K562 (cell line): ENCODE data around the gene RTL10. TPM values are rescaled to one million over a fixed set of nuclear protein-coding genes. Genes with fewer than 3 reads are reported as not detected.

ENCODE experiments used
- BRCA1 ChIP-seq, 2 experiments: fragments of 450-650 bp in 1 of 2; sonication (generic) in 1 of 2; formaldehyde crosslinking in 1 of 2; IDR thresholded peaks; 2 replicates each; pipeline versions ENCODE4 v1.5.0 to v1.6.1; 2017 to 2020; ENCODE audit warnings: mild to moderate bottlenecking in 1 of 2, missing genetic modification reagents in 1 of 2
- DPF2 ChIP-seq: fragments of 450-650 bp; IDR thresholded peaks from 2 replicates; pipeline ENCODE4 v1.6.1; 2016
- HNRNPK ChIP-seq: fragments of 200-400 bp; formaldehyde crosslinking; IDR thresholded peaks from one replicate; pipeline ENCODE4 v1.6.1; 2018; ENCODE audit warnings: mild to moderate bottlenecking, low read depth, low read length; ENCODE audit not compliant: poor library complexity, severe bottlenecking
- LARP7 ChIP-seq: fragments of 450-650 bp; IDR thresholded peaks from 2 replicates; pipeline ENCODE4 v1.6.1; 2016
- NCOA2 ChIP-seq, 2 experiments: fragments of 450-650 bp; IDR thresholded peaks; 2 replicates each; pipeline ENCODE4 v1.6.1; 2018; ENCODE audit warnings: mild to moderate bottlenecking in 2 of 2, moderate library complexity in 1 of 2; ENCODE audit not compliant: partially characterized antibody in 2 of 2
- RCOR1 ChIP-seq, 2 experiments: IDR thresholded peaks; 2 replicates each; pipeline ENCODE4 v1.6.1; 2012; ENCODE audit warnings: low read depth in 2 of 2, low read length in 2 of 2, borderline replicate concordance in 1 of 2, improper control_type of control experiment in 1 of 2
- REST ChIP-seq, 2 experiments: fragments of 450-650 bp; formaldehyde crosslinking in 1 of 2; IDR thresholded peaks; 2 replicates each; pipeline versions ENCODE4 v1.4.0 to v1.6.1; 2014 to 2020; ENCODE audit warnings: mild to moderate bottlenecking in 2 of 2, borderline replicate concordance in 1 of 2, low read depth in 1 of 2
- RFX1 ChIP-seq: fragments of 450-650 bp; IDR thresholded peaks from 2 replicates; pipeline ENCODE4 v1.6.1; 2016; ENCODE audit warnings: mild to moderate bottlenecking, moderate library complexity
- YY1 ChIP-seq, 3 experiments: IDR thresholded peaks; 2 replicates each; pipeline ENCODE4 v1.6.1; 2011; ENCODE audit warnings: low read length in 2 of 3, mild to moderate bottlenecking in 2 of 3, moderate library complexity in 2 of 3, borderline replicate concordance in 1 of 3, control low read depth in 1 of 3, low read depth in 1 of 3; ENCODE audit not compliant: insufficient read depth in 3 of 3, insufficient replicate concordance in 2 of 3, control insufficient read depth in 1 of 3, insufficient read length in 1 of 3; ENCODE audit errors: extremely low read depth in 1 of 3
- ZNF239 ChIP-seq: fragments of 250-450 bp; sonication (Bioruptor Pico); IDR thresholded peaks from 2 replicates; pipeline ENCODE4 v1.4.0; 2020; ENCODE audit warnings: mild to moderate bottlenecking
- polyA plus RNA-seq, 8 experiments: library from polyadenylated mRNA; depleted of rRNA in 4 of 8; stranded (reverse) in 5 of 8; unstranded in 3 of 8; fragments of >200 nt; fragmentation: Nextera tagmentation in 2 of 8; fragmentation: Illumina TruSeq in 1 of 8; extraction: Ambion mirVana in 2 of 8; extraction: Trizol in 1 of 8; gene quantifications; 2 replicates each; pipeline versions ENCODE4 v1.2.1 to v1.2.3, GENCODE V29; 2011 to 2014; ENCODE audit warnings: inconsistent platforms in 1 of 8, missing spikeins in 1 of 8
- total RNA-seq, 7 experiments: library from RNA; depleted of rRNA in 6 of 7; stranded (reverse); fragments of >200 nt in 6 of 7; fragmentation: Illumina TruSeq in 2 of 7; extraction: Trizol in 2 of 7; gene quantifications; 2 replicates each; pipeline versions ENCODE4 v1.2.1 to v1.2.3, GENCODE V29; 2011 to 2021; ENCODE audit warnings: low replicate concordance in 1 of 7
- TF ChIP-seq, protein P1 (sequence below): fragments of 250-450 bp; sonication (Bioruptor Pico); IDR thresholded peaks from 2 replicates; pipeline ENCODE4 v1.8.0; 2021; ENCODE audit warnings: mild to moderate bottlenecking, moderate library complexity
- TF ChIP-seq, protein P2 (sequence below): IDR thresholded peaks from 2 replicates; pipeline ENCODE4 v1.6.1; 2011; ENCODE audit warnings: borderline replicate concordance, low read depth, mild to moderate bottlenecking, moderate library complexity, low read length; ENCODE audit not compliant: insufficient read depth, poor library complexity, severe bottlenecking

RTL10 gene
- total and polyA plus RNA-seq, 9 of the 15 experiments (the other 6 are each of a cell fraction or from before 2014, with no cell fraction given): 19.8 to 75.5 (median 32.5) TPM

- TF ChIP-seq REST (IDR thresholded peaks at IDR 0.05; ENCODE audit: borderline replicate concordance): peak; percentile 50; the same call in 1 of the 2 replicates
- TF ChIP-seq REST (CRISPR knock-in tag; IDR thresholded peaks at IDR 0.05; ENCODE audit: low read depth): no peak
- TF ChIP-seq NCOA2 (IDR thresholded peaks at IDR 0.05; ENCODE audit: partially characterized antibody in 2 of 2): no peak
- TF ChIP-seq HNRNPK: no peak
- TF ChIP-seq, protein P1, sequence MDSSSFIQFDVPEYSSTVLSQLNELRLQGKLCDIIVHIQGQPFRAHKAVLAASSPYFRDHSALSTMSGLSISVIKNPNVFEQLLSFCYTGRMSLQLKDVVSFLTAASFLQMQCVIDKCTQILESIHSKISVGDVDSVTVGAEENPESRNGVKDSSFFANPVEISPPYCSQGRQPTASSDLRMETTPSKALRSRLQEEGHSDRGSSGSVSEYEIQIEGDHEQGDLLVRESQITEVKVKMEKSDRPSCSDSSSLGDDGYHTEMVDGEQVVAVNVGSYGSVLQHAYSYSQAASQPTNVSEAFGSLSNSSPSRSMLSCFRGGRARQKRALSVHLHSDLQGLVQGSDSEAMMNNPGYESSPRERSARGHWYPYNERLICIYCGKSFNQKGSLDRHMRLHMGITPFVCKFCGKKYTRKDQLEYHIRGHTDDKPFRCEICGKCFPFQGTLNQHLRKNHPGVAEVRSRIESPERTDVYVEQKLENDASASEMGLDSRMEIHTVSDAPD (CRISPR knock-in tag): no peak
- TF ChIP-seq RCOR1 (IDR thresholded peaks at IDR 0.05; ENCODE audit: borderline replicate concordance in 1 of 2, low read depth in 2 of 2, low read length in 2 of 2): peak; percentile 96 to 99
- TF ChIP-seq, protein P2, sequence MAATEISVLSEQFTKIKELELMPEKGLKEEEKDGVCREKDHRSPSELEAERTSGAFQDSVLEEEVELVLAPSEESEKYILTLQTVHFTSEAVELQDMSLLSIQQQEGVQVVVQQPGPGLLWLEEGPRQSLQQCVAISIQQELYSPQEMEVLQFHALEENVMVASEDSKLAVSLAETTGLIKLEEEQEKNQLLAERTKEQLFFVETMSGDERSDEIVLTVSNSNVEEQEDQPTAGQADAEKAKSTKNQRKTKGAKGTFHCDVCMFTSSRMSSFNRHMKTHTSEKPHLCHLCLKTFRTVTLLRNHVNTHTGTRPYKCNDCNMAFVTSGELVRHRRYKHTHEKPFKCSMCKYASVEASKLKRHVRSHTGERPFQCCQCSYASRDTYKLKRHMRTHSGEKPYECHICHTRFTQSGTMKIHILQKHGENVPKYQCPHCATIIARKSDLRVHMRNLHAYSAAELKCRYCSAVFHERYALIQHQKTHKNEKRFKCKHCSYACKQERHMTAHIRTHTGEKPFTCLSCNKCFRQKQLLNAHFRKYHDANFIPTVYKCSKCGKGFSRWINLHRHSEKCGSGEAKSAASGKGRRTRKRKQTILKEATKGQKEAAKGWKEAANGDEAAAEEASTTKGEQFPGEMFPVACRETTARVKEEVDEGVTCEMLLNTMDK: no peak
- no peak for TF ChIP-seq BRCA1 (IDR thresholded peaks at IDR 0.05)
- TF ChIP-seq BRCA1 (CRISPR knock-in tag; IDR thresholded peaks at IDR 0.05): no peak
- no peak for TF ChIP-seq LARP7
- TF ChIP-seq ZNF239: no peak
- TF ChIP-seq RFX1: no peak
- TF ChIP-seq DPF2: peak; percentile 99
- peak in 1 of 3 experiments; percentile 55 for TF ChIP-seq YY1 (IDR thresholded peaks at IDR 0.05; ENCODE audit: borderline replicate concordance in 1 of 3, control insufficient read depth in 1 of 3, extremely low read depth in 1 of 3, insufficient read depth in 3 of 3, insufficient read length in 1 of 3, insufficient replicate concordance in 2 of 3, low read depth in 1 of 3, low read length in 2 of 3)
These were observed 48.2 kb downstream of the RTL10 start (continued) for GRCh38 chr22:19806213-19807160.
